CD4-positive, alpha-beta T cell (primary cell): ENCODE results near the gene CLCF1. TPM values are rescaled to one million over a fixed set of nuclear protein-coding genes. Genes with fewer than 3 reads are reported as not detected.

Experiments
- ATAC-seq: fragments of 200-7000 bp; cut with Tn5 transposase; one replicate; pipeline ENCODE4 v1.10.0; 2022; ENCODE audit warnings: mild to moderate bottlenecking; ENCODE audit not compliant: poor library complexity
- CTCF ChIA-PET: fragments of 350-600 bp; sonication (Branson Sonifier 250); formaldehyde crosslinking; loops from one replicate; lab custom pipeline; 2021; ENCODE audit warnings: antibody characterized with exemption, inconsistent platforms; lab: Charles Lee
- POLR2A ChIA-PET: fragments of 350-600 bp; sonication (Branson Sonifier 250); formaldehyde crosslinking; loops from one replicate; lab custom pipeline; 2021; ENCODE audit warnings: antibody characterized with exemption, inconsistent platforms; lab: Charles Lee
- DNase-seq, 14 experiments: peaks; one replicate each; pipeline ENCODE4 v3.0.0-alpha.2; 2013 to 2020; ENCODE audit warnings: mixed read lengths in 2 of 14
- H3K27ac ChIP-seq, 2 donors: one replicate each; pipeline versions ENCODE4 v1.5.1 to v1.7.0; 2013; ENCODE audit warnings: low read length in 2 of 2, low read depth in 1 of 2, mild to moderate bottlenecking in 1 of 2
- H3K27me3 ChIP-seq, 2 experiments: 1 replicate in 1 of 2; 2 replicates in 1 of 2; pipeline versions ENCODE4 v1.6.1 to v1.7.0; 2013; ENCODE audit warnings: low read length in 2 of 2, control low read depth in 1 of 2, mild to moderate bottlenecking in 1 of 2, moderate library complexity in 1 of 2; ENCODE audit not compliant: insufficient read depth in 2 of 2, control insufficient read depth in 1 of 2
- H3K36me3 ChIP-seq: one replicate; pipeline ENCODE4 v1.6.1; 2013; ENCODE audit warnings: low read length, control low read depth; ENCODE audit not compliant: insufficient read depth
- H3K4me1 ChIP-seq: one replicate; pipeline ENCODE4 v1.6.1; 2013; ENCODE audit warnings: low read length, control low read depth; ENCODE audit not compliant: insufficient read depth
- H3K4me3 ChIP-seq: one replicate; pipeline ENCODE4 v1.5.1; 2013; ENCODE audit warnings: mild to moderate bottlenecking, low read length, moderate library complexity
- H3K9me3 ChIP-seq, 2 experiments: 1 replicate in 1 of 2; 2 replicates in 1 of 2; pipeline versions ENCODE4 v1.6.1 to v1.7.0; 2013; ENCODE audit warnings: low read length in 2 of 2, mild to moderate bottlenecking in 2 of 2, control low read depth in 1 of 2, moderate library complexity in 1 of 2; ENCODE audit not compliant: control insufficient read depth in 1 of 2, insufficient read depth in 1 of 2
- H3K27ac Mint-ChIP-seq: one replicate; pipeline ENCODE4 v1.8.0; 2020; ENCODE audit warnings: mixed read lengths
- H3K27me3 Mint-ChIP-seq: one replicate; pipeline ENCODE4 v1.8.0; 2021; ENCODE audit warnings: mixed read lengths
- H3K36me3 Mint-ChIP-seq: one replicate; pipeline ENCODE4 v1.8.0; 2021; ENCODE audit warnings: low read depth, mixed read lengths
- H3K4me1 Mint-ChIP-seq: one replicate; pipeline ENCODE4 v1.8.0; 2021; ENCODE audit warnings: low read depth, mixed read lengths
- H3K4me3 Mint-ChIP-seq: one replicate; pipeline ENCODE4 v1.8.0; 2020; ENCODE audit warnings: mild to moderate bottlenecking, mixed read lengths
- H3K9me3 Mint-ChIP-seq: one replicate; pipeline ENCODE4 v1.8.0; 2020; ENCODE audit warnings: mixed read lengths
- CTCF ChIP-seq: fragments of 200-600 bp; IDR thresholded peaks from one replicate; pipeline ENCODE4 v1.8.0; 2022; ENCODE audit warnings: antibody characterized with exemption, mild to moderate bottlenecking
- intact Hi-C, 2 experiments: fragments of 100-400 bp; cut with DNase I in 1 of 2; cut with micrococcal nuclease in 1 of 2; formaldehyde crosslinking; loops; one replicate each; pipeline versions ENCODE4 v1.15.1 to v1.9.0; 2023 to 2025; cut with DNase I, micrococcal nuclease
- total RNA-seq, 174 experiments: library from RNA in 2 of 174; stranded (reverse) in 2 of 174; gene quantifications; one replicate each; pipeline ENCODE4 v1.2.3 and lab custom pipeline; 2021 to 2026

Gene CLCF1
- total RNA-seq, 2 experiments from 2014 or later, result 6.0 to 6.9 TPM

- intact Hi-C loops, result loop anchor here in 1 of 2 experiments (5.0 kb wide), 1 partner anchor 233 kb away; no protein-coding TSS in a partner anchor
- CTCF ChIA-PET, result interaction anchor here (1.5 to 3.0 kb wide), 3 partner anchors 49 to 67 kb away, joined by 4 to 57 read pairs (median 4); partner anchors contain the start of gene GRK2
- Mint-ChIP-seq H3K9me3 (no peaks in the 10 kb centered on the region), H3K4me1 (peaks cover 62% of the 10 kb centered on the region), H3K27me3 (no peaks in the 10 kb centered on the region), H3K27ac (peak overlapping the region; percentile 38), H3K4me3 (peak overlapping the region; percentile 76), H3K36me3 (peaks cover 6% of the 10 kb centered on the region)
- peaks cover 61% of the 10 kb centered on the region for H3K4me1 ChIP-seq
- no peak overlapping the region for H3K27ac ChIP-seq
- TF ChIP-seq CTCF, result no peak
- H3K4me3 ChIP-seq, result no peak overlapping the region
- no peaks in the 10 kb centered on the region for H3K9me3 ChIP-seq
- no peaks in the 10 kb centered on the region for H3K36me3 ChIP-seq
- H3K27me3 ChIP-seq, result no peaks in the 10 kb centered on the region
- ATAC-seq, result no peak
- DNase-seq, result no peak
- POLR2A ChIA-PET, result interaction anchor here (1.3 to 5.9 kb wide), 7 partner anchors 12 to 75 kb away, joined by 6 to 61 read pairs (median 10); partner anchors contain the start of genes ANKRD13D, GRK2 and SSH3
These were observed 58.0 kb downstream of the CLCF1 start for GRCh38 chr11:67315325-67315909.

- Mint-ChIP-seq H3K9me3 (no peaks in the 10 kb centered on the region), H3K36me3 (peaks cover 6% of the 10 kb centered on the region), H3K4me3 (peak overlapping the region; percentile 60), H3K27me3 (no peaks in the 10 kb centered on the region), H3K4me1 (peaks cover 57% of the 10 kb centered on the region), H3K27ac (peak overlapping the region; percentile 38)
- ChIA-PET POLR2A (interaction anchor here (1.8 to 5.9 kb wide), 5 partner anchors 11 to 52 kb away, joined by 6 to 61 read pairs (median 10); partner anchors contain the start of genes ANKRD13D, GRK2 and SSH3), CTCF (interaction anchor here (0.7 to 2.1 kb wide), 3 partner anchors 47 to 52 kb away, joined by 3 to 5 read pairs (median 4); partner anchors contain the start of gene GRK2)
- Histone ChIP-seq H3K9me3 (no peaks in the 10 kb centered on the region), H3K4me1 (peaks cover 61% of the 10 kb centered on the region), H3K27me3 (no peaks in the 10 kb centered on the region), H3K27ac (no peak overlapping the region), H3K4me3 (no peak overlapping the region), H3K36me3 (peaks cover 5% of the 10 kb centered on the region)
- intact Hi-C loops, result no loop called here
- DNase-seq (no peak), ATAC-seq (no peak)
- no peak for TF ChIP-seq CTCF
These were observed 59.2 kb downstream of the CLCF1 start for GRCh38 chr11:67314218-67314617.

Other genes with a start within 250 kb of the CLCF1 start
- gene GRK2, start 107.1 kb downstream of the CLCF1 start, total RNA-seq, result 100 to 1,000 TPM; 309 to 325 TPM
- 100 to 1,000 TPM; 160 to 161 TPM for gene ANKRD13D, start 84.3 kb downstream of the CLCF1 start, total RNA-seq
- gene SSH3, start 70.1 kb downstream of the CLCF1 start, total RNA-seq, result 1 to 10 TPM; 8.5 to 8.8 TPM
- 10 to 100 TPM; 31.7 to 39.5 TPM for gene POLD4, start 20.1 kb downstream of the CLCF1 start, total RNA-seq
- gene RAD9A, start 18.4 kb upstream of the CLCF1 start, total RNA-seq, result 10 to 100 TPM; 19.3 to 20.3 TPM
- 10 to 100 TPM; 42.0 to 45.5 TPM for gene PPP1CA, start 28.3 kb upstream of the CLCF1 start, total RNA-seq
- gene TBC1D10C, start 30.5 kb upstream of the CLCF1 start, total RNA-seq, result 100 to 1,000 TPM; 205 to 212 TPM
- 1 to 10 TPM; 9.9 to 10.0 TPM for gene CARNS1, start 42.1 kb upstream of the CLCF1 start, total RNA-seq
- 10 to 100 TPM; 69.3 to 72.0 TPM for gene RPS6KB2, start 54.9 kb upstream of the CLCF1 start, total RNA-seq
- gene PTPRCAP, start 64.1 kb upstream of the CLCF1 start, total RNA-seq, result 100 to 1,000 TPM; 129 to 134 TPM
- gene CORO1B, start 69.9 kb upstream of the CLCF1 start, total RNA-seq, result 10 to 100 TPM; 25.8 to 30.2 TPM
- gene GPR152, start 79.1 kb upstream of the CLCF1 start, total RNA-seq, result not detected
- 1 to 10 TPM; 7.5 to 8.5 TPM for gene CABP4, start 81.8 kb upstream of the CLCF1 start, total RNA-seq
- 10 to 100 TPM; 49.9 to 52.4 TPM for gene TMEM134, start 95.7 kb upstream of the CLCF1 start, total RNA-seq
- gene AIP, start 109.4 kb upstream of the CLCF1 start, total RNA-seq, result 100 to 1,000 TPM; 115 to 117 TPM
- gene PITPNM1, start 131.8 kb upstream of the CLCF1 start, total RNA-seq, result 10 to 100 TPM; 90.0 to 94.8 TPM
- 10 to 100 TPM; 19.5 to 22.0 TPM for gene CDK2AP2, start 134.6 kb upstream of the CLCF1 start, total RNA-seq
- gene CABP2, start 149.8 kb upstream of the CLCF1 start, total RNA-seq, result not detected
- gene GSTP1, start 210.2 kb upstream of the CLCF1 start, total RNA-seq, result 10 to 100 TPM; 60.1 to 62.8 TPM
- 100 to 1,000 TPM; 223 to 224 TPM for gene NDUFV1, start 233.3 kb upstream of the CLCF1 start, total RNA-seq